NCI-H1930 (cell line): ENCODE data around the gene MKLN1.

ENCODE experiments used
- DNase-seq, 2 experiments: peaks; one replicate each; lab custom pipeline; 2025; lab: John Stamatoyannopoulos, UW

The MKLN1 gene

DNA sequence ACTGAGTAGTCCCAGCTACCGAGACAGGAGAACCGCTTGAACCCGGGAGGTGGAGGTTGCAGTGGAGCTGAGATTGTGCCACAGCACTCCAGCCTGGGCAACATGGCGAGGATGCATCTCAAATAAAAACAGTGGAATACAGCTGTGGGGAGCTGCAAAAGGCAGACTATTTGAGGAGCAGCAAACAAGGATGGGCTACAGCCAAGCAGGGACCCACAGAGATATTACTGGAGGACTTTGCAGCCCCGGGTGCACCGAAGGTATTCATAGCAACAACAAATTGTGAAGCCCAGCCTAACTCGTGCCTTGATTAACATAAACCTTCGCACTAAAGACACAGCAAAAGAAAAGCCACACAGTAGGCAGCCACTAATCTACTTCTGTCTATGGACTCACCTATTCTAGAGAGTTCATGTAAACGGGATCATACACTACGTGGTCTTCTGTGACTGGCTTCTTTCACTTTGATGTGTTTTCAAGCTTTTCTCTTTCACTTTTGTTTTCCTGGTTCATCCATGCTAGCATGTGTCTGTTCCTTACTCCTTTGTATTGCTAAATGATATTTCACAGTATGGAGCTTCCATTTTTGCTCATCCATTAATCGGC is 194.8 kb downstream of the MKLN1 start:
- DNase-seq, result no peak

DNA sequence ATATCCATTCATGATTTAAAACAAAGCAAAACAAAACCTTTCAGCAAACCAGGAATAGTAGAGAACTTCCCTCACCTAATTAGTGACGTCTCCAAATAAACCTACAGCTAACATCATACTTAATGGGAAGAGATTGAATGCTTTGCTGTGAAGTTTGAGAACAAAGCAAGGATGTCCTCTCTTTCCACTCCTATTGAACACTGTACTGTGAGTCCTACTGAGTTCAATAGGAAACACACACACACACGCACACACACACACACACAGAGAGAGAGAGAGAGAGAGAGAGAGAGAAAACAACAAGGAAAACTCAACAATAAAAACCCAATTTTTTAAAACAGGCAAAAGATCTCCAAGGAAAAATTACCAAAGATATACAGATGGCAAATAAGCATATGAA is 196.4 kb downstream of the MKLN1 start:
- no peak for DNase-seq

DNA sequence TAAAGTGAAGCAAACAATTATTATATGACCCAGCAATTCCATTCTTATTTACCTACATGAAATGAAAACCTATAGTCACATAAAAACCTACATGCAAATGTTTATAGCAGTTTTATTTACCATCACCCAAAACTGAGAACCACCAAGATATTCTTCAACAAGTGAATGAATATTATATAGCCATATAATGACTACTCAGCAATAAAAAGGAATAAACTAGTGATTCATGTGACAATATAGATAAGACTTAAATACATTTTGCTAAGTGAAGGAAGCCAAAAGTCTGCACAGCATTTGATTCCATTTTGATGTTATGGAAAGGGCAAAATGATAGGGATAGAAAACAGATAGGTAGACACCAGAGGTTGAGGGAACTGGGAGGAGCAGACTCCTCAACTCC is 197.0 kb downstream of the MKLN1 start:
- no peak for DNase-seq

DNA sequence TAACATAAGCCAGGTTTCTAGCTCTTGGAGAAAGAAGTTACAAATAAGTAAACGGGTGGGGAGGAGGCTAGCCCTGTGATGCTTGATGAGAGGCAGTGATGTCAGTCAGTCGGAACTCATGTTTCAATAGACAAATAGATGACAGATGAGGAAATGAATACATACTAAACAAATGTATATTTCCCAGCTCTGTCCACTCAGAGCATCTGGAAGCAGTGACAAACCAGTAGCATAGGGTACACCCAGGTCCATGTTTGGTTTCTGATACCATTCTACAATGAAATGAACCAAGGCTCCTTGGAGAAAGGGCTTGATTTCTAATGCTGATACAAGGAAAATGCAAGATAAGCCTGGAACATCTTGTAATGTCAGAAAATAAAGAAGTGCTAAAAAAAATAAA is 198.1 kb downstream of the MKLN1 start:
- no peak for DNase-seq

DNA sequence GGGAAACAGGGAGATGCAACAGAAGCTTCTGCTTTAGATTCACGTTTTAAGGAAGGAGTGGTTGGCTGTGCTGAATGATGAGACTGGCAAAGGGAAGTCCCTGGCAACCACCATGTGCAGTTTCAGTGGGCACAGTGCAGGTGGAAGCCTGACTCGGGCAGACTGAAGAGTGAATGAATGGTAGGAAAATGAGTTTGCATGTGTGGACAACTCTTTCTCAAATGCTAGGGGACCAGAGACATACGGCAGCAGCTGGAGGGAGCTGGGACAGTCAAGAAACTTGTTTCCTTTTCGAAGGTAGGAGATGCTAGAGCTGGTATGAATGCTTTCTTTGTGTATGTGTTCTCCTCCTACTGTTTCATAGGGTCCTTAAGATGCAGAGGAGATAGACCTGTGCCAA is 199.8 kb downstream of the MKLN1 start:
- no peak for DNase-seq

DNA sequence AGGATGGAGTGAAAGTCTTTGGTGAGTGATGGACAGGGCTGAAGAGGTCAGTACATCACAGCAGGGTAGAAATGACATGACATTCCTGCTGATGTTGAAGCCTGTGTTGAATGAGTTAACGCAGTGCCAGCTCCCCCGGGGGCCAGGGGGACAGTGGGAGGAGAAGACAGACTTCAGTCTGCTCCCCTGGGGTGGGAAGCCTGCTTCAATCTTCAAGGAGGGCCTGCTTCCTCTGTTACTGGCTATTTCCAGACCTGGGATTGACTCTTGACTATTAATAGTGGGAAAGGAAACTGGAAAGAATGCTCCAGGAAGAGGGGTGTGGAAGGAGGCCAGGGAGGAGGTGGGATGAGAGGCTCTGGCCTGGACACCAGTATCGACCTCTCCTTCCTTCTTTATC is 201.5 kb downstream of the MKLN1 start:
- no peak for DNase-seq

DNA sequence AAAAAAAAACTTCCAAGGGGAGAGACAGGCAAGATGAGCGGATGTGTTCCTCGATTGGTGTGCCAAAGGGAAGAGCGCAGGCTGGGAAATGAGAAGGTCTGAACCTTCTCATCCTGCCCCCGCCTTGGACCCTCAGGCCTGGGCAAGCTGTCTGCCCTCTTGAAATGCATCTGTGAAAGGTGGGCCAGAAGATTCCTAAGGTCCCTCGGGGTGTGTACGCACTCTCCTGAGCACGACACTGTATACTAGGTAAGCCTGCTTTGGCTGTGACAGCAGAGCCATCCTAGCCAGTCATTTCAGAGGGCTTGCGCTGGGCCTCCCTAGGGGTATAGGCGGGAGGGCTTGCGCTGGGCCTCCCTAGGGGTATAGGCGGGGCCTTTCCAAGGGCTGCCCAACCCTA is 201.9 kb downstream of the MKLN1 start:
- no peak for DNase-seq

DNA sequence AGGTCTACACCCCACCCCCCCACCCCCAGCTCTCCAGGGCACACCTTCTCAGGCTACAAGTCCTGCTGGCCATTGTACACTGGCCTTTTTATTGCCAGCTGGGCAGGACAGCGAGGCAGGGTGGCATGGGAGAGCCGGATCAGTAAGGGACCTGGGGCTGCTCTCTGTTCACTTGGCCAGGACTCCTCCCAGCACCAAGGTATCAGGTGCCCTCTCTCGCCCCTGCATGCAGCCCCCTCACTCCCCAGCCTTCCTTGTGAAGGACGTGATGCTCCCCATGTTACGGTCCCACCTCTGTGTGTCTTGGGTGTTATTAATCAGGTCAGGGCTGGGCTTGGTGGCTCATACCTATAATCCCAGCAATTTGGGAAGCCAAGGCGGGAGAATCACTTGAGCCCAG is 202.5 kb downstream of the MKLN1 start:
- DNase-seq, result no peak

DNA sequence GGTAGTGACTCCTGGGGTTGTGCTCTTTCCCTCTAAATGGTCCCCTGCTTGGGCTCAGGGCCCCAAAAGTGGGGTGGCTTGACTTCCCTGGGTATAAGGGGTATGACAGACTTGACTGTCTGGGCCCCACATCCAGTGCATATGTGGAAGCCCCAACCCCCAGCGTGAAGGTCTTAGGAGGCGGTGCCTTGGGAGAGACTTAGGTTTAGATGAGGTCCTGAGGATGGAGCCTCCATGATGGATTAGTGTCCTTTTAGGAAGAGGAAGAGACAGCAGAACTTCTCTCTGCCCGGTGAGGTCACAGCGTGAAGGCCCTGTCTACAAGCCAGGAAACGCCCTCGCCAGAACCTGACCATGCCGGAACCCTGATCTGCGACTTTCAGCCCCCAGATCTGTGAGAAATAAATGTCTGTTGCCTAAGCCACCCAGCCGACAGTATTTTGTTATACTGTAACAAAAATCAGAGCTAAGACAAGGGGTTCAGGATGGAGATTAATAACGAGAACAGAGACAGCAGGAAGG is 205.0 kb downstream of the MKLN1 start:
- DNase-seq, result no peak

DNA sequence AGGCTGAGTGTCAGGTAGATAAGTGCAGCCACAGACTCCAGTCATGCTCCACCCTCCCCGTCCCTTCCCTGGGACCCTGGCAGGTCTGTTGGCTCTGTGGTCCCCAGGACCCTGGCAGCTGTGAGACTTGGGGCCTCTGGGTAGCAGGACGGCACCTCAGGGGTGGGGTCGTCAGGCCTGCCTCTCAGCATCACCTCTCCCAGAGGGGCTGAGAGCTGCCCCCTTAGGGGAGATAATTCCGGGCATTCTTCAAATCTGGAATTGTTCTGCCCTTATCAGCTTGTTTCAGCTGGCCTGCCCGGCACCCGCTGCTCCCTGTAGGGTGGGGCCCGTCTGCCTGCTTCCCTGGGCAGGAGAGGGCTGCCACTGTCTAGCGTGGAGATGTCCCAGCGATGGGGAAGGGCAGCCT is 205.5 kb downstream of the MKLN1 start:
- no peak for DNase-seq

DNA sequence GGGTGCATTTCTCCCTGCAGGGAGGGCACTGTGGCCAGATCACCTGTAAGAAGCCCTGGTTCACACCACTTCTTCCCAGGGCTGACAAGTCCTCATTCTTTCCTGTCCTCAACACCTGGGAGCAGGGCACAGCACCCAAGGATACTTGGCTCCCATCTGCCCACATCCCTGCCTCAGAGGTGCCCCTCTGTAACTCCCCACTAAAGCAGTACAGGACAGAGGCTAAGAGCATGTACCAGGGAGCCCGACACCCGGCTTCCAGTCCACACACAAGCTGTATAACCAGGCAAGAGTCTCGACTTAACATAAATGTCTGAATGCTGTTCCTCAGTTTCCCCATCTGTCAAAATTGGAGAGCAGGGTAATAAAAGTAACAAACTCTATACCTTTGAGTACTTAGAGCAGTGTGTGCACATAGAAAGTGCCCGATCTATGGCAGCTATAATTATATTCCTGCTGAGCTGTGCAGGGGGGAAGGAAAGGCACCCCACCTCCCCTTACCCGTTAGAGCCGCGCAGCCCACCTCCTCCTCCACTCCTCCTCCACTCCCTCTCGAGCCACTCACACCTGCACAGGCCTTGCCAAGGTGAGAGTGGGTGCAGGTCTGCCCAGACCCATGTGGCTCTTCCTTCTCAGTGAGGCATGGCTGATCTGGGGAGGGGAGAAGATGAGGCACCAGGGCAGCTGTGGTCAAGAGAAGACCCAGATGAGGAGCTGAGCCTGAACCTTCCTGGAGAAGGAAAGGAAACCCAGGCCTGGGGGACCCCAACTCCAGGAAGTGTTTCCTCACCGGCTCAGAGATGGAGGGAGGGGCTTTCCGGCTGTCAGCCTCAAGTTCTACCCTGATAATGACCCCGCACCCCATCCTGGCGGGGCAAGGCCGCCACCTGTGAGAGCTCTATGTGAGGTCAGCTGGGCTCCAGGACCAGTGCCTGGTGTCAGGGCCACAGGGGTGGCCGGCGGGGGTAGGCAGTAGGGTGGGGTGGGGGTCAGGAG is 206.2 kb downstream of the MKLN1 start:
- DNase-seq, result no peak

DNA sequence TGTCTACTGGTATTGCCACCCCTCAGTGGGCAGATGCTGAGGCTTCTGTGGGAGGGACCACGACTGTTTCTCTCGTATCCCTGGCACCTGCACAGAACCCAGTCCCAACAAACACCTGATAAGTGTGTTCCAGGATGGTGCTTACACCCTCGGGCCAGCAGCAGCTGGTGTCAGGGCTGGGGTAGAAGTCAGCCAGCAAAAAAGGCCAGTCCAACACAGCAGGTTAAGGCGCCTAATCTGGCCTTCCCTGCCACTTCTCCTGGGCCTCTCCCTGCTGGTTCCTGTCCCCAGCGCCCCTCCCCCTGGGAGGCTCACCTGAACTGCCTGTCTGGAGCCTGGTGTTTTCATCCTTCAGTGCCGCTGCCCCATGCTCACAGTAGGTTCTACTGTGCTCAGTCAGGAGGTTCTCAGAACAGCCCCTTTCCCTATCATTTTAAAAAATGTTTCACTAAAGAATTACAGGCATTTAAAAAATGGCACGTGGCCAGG is 208.7 kb downstream of the MKLN1 start:
- DNase-seq, result no peak

DNA sequence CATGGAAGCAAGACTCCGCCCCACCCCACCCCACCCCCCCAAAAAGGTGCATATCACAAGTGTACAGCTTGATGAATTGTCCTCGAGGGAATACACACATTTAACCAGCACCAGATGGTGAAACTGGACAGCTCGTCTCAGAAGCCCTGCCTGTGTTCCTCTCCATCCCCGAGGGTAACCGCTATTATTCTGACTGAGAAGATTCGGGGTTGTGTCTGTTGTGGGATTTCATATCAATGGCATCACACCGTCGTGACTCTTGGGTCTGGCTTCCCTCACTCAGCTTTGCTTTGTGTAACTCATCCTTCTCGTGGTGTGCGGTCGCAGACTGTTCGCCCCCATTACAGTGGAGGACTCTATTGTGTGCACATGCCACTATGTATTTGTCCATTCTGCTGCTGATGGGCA is 209.9 kb downstream of the MKLN1 start:
- DNase-seq, result no peak

DNA sequence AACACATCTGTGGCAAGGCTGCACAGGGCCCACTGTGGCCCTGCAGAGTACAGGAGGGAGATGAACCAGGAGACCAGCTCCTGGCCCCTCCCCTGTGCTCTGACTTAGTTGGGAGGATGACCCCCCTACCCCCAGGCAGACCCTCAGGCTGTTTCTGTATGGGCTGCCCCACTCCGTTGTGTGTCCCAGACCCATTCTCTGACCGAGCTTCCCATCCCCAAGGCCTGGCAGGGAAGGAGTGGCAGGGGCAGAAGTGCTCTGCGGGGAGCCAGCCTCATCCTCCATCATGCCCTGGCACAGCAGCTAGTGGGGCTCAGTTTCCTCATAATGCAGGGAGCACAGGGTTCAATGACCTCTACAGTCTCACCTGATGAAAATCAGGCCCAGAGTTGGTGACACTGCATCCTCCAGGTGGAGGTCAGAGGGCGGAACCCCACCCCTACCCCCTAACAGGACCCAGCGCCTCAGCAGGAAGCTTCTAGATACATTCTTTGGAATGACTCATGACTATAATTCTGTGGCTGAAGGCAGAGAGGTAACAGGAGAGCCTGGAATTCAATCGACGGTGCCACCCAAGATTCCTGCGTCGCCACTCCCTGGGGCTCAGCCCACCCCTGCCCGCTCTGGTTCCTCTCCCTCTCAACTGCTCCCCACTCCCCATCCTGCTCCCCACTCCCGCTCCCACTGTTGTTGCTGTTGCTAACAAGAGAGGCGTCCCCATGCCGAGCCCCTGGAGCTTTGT is 210.6 kb downstream of the MKLN1 start:
- no peak for DNase-seq

DNA sequence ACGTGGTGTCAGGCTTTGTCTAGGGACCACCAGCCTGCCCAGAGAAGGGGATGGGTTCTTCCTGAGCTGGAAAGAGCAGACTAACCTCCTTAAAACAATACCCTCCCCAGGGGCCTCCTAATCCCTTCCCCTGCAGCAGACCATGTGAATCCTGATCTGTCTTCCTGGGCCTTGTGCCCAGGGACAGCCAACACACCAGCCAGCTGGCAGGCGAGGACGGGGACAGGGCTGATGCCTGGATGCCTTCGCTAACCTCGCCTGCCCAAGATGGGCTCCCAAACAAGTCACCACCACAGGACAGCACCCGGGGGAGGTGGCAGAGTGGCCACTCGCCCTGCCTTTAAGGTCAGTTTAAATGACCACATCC is 211.1 kb downstream of the MKLN1 start:
- DNase-seq, result no peak

DNA sequence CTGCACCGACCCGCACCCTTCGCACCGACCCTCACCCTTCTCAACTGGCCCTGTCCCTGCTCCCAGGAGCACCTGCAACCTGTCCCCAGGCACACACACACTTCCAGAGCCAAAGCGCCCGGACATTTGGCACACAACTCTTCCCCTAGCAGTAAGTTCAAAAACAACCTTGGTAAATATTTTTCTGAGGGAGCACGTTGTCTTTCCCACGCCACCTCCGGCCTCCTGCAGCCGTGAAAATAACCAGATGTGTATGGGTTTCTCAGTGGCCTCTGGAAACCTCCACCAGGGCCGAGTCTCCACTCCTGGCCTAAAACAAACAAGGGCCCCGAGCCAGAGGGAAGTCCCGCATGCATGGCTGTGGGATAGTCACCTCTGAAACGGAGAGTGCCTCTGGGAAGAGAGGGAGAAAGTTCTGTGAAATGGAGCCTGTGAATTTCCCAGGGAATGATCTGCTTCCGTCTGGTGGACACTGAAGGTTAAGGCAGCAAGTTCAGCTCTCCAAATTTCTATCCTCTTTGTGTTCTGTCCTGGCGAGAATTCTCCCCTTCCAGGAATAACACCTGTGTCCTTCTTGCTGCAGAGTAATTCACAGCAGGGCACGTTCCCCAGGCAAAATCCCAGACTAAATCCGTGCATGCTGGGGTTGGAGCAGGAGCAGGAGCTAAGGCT is 213.0 kb downstream of the MKLN1 start:
- DNase-seq, result no peak

DNA sequence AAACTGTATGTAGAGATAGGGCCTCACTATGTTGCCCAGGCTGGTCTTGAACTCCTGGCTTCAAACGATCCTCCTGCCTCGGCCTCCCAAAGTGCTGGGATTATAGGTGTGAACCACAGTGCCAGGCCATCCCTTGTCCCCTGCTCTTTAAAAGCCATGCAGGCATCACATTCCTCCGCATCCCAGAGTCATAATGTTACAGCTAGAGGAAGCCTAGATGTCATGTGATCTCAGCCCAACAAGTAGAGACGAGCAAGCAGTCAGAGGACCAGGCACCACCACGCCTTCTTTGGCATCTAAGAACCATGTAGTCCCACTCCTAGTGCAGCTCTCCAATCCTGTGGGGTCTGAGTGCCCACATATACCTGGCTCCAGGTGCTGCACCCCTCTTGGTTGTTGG is 215.6 kb downstream of the MKLN1 start:
- DNase-seq, result no peak

DNA sequence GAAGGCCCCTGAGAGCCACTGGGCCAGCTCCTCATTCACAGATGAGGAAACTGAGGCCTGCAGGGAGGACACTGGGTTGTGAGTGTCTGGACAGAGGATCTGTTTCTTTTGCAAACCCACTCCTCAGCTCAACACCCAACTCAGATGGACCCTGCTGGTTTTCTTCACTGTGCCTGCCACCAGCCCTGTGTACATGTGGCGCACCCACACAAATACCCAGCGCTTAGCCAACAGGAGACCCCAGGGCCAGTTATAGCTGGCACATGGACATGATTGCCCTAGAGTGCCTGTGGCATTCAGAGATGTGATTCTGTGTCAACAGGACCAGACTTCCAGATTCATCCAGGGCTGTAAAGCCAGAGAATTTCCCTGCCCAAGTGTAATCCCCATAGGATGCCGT is 216.3 kb downstream of the MKLN1 start:
- no peak for DNase-seq

DNA sequence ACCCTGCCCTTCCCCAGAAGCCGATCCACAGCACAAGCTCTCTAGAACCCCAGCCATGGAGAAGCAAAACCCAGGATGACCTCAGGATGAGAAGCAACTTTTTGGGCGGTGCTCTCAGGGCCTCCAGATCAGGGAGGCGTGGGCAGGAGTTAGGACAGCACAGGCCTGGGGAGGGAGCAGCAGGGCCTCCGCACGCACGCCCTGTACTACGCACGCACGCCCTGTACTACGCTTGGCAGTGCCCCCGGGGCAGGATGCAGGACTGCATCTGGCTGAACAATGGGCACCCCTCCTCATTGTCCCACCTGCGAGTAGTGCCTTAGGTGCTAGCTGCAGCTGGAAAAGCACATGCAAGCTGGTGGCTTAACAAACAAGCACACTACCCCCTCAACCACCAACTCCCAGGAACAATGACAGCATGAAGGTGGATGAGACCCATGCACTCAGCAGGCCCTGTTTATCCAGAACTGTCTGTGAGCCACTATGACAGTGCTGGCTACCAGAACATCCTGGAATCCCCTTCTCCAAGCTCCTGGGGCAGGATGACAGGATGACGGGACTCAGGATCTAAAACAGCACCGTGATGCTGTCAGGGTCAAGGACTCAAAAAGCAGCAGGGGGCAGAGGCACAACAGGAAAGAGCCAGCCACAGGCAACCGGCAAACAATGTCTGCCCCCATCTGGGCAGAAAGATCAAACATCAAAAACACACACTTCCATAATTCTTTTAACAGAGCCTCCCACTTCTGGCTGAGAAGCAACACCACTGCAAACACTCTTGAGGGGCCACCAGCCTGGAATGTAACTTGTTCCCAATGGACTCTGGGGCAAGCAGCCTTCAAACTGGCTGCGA is 217.0 kb downstream of the MKLN1 start:
- DNase-seq, result peak in 1 of 2 experiments; percentile 3

DNA sequence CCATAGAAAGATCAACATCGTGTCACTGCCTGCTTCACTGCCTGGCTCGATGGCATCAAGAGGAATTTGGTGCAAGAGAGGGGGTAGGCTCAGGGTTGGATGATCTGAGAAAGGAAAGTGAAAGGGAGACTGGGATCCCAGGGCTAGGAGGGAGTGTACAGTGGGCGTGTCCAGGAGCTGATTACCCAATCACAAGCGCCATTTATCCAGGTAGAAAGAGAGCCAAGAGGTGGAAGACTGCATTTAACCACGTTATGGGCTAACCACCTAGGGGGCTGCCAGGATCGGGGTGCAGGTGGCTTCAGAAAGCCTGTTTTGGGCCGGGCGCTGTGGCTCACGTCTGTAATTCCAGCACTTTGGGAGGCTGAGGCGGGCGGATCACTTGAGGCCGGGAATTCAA is 218.4 kb downstream of the MKLN1 start:
- no peak for DNase-seq
